ENCODE measurements around the gene MAPKAP1.

DNA sequence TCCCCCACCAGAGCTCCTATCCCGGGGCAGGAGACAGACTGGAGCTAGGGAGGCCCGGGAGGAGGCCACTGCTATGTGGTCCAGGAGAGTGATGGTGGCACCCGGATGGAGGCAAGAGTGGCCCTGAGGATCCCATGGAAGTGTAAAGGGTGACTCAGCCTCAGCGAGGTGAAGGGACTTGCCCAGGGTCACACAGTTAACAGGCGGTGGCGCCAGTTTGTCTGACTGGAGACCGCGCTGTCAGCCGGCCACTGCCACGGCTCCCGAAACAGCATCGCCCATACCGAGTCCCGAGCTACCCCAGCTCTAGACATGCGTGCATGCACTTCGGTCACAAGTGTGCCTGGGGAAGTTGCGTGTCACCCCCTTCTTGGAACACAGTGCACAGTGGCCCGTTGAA lies 279.5 kb downstream of the MAPKAP1 start:
- TF ChIP-seq, protein P1, sequence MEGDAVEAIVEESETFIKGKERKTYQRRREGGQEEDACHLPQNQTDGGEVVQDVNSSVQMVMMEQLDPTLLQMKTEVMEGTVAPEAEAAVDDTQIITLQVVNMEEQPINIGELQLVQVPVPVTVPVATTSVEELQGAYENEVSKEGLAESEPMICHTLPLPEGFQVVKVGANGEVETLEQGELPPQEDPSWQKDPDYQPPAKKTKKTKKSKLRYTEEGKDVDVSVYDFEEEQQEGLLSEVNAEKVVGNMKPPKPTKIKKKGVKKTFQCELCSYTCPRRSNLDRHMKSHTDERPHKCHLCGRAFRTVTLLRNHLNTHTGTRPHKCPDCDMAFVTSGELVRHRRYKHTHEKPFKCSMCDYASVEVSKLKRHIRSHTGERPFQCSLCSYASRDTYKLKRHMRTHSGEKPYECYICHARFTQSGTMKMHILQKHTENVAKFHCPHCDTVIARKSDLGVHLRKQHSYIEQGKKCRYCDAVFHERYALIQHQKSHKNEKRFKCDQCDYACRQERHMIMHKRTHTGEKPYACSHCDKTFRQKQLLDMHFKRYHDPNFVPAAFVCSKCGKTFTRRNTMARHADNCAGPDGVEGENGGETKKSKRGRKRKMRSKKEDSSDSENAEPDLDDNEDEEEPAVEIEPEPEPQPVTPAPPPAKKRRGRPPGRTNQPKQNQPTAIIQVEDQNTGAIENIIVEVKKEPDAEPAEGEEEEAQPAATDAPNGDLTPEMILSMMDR (IDR thresholded peaks at IDR 0.05; ENCODE audit: insufficient read depth, low read length, poor library complexity, severe bottlenecking), result no peak
- no peak for TF ChIP-seq EZH2phosphoT487 (conservative IDR thresholded peaks at IDR 0.05; ENCODE audit: low read length)
